H54 (cell line): ENCODE measurements around the gene KDELR1.

Experiments
- DNase-seq: peaks from one replicate; pipeline ENCODE4 v3.0.0; 2011; ENCODE audit warnings: low spot score, mixed read lengths; ENCODE audit not compliant: insufficient read length
- FAIRE-seq: peaks from 3 replicates; lab custom pipeline; 2011; peaks lifted over from hg19 to GRCh38; lab: Jason Lieb, UNC
- POLR2A ChIP-seq: IDR thresholded peaks from 2 replicates; pipeline ENCODE4 v1.6.1; 2011; ENCODE audit warnings: low read depth, mild to moderate bottlenecking, low read length

KDELR1 gene

DNA sequence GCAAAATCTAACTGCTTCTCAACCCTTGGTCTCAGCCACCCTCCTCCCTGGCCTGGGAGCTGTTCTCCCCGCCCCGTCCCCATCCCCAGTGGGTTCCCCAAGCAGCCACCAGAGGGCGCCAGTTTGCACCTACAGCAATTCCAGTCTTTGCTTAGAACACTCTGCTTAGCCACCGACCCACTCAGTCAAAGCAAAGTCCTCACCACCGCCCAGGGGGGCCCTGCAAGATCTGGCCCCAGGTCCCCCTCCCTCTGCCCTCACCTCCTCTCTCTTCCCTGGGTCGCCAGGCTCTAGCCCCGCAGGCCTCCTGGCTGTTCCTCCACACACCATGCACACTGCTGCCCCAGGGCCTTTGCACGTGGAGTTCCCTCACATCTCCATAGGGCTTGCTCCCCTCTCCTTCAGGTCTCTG is 40.0 kb downstream of the KDELR1 start:
- FAIRE-seq, result no peak
- TF ChIP-seq POLR2A, result no peak
- DNase-seq, result peak; percentile 42

DNA sequence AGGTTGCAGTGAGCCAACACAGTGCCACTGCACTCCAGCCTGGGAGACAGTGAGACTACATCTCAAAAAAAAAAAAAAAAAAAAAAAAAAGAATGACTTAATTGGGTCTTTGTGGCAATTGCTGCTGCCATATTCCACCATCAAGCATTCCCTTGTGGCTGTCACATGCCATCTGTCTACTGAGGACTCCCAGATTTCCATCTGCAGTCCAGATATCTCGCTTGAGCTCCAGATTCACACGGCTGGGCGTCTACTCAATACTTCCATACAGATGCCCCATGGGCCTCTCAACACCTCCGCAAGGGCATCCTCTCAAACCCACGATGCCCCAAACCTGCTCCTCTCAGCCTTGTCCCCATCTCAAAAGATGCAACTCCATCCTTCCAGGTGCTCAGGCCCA is 40.5 kb downstream of the KDELR1 start:
- no peak for FAIRE-seq
- no peak for DNase-seq
- no peak for TF ChIP-seq POLR2A

DNA sequence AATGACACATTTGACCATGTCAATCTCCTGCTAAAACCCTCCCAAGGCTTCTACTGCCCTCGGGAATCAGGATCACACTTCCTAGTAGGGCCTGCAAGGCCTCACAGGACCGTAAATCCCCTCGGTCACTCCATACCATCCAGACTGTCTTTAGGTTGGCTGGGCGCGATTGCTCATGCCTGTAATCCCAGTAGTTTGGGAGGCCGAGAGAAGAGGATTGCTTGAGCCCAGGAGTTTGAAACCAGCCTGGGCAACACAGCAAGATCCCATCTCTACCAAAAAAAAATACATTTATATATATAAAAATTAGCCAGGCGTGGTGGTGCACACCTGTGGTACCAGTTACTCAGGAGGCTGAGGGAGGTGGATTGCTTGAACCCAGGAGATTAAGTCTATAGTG is 42.6 kb downstream of the KDELR1 start:
- FAIRE-seq (no peak), DNase-seq (no peak)
- no peak for TF ChIP-seq POLR2A

DNA sequence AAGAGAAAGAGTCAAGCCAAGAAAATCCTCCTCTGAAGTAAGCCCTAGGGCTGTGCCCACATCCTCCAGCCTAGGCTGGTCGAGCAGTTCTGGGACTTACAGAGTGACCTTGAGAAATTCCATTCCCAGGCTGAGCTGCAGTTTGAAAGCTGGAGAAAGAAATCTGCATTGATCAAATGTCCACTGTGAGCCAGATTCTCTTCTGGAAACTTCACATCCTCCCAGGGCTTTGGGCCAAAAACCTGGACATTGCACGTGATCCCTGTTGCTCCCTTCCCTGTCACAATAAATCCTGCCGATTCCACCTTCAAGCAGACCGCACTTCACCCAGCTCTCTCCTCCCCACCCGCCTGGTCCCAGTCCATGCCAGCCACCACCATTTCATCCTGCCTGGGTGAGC is 43.3 kb downstream of the KDELR1 start:
- no peak for TF ChIP-seq POLR2A
- no peak for DNase-seq
- no peak for FAIRE-seq

DNA sequence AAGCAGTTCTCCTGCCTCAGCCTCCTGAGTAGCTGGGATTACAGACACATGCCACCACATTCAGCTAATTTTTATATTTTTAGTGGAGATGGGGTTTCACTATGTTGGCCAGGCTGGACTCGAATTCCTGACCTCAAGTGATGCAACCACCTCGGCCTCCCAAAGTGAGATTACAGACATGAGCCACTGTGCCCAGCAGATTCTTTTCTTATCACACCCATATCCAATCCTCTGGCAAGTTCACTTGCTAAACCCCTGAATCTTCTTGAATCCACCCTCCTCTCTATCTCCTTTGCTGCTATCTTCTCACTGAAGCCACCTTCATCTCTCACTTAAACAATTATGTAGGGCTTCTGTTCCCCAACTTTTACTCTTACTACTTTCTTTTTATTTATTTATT is 45.2 kb downstream of the KDELR1 start:
- no peak for TF ChIP-seq POLR2A
- no peak for DNase-seq
- FAIRE-seq, result no peak

DNA sequence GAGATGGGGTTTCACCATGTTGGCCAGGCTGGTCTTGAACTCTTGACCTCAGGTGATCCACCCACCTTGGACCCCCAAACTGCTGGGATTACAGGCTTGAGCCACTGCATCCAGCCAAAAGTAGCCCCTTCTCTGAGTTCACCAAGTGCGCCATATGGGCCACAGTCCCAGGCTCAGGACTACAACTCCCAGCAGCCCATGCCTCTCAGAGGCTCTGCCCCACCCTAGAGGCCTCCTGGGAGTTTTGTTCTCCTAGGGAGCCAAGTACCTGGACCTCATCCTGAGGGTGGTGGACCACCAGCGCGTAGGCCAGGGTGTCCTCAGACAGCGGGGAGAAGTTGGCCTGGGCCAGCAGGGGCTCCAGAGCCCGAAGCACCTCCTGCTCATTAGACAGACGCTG is 46.5 kb downstream of the KDELR1 start:
- DNase-seq, result no peak
- no peak for TF ChIP-seq POLR2A
- no peak for FAIRE-seq

DNA sequence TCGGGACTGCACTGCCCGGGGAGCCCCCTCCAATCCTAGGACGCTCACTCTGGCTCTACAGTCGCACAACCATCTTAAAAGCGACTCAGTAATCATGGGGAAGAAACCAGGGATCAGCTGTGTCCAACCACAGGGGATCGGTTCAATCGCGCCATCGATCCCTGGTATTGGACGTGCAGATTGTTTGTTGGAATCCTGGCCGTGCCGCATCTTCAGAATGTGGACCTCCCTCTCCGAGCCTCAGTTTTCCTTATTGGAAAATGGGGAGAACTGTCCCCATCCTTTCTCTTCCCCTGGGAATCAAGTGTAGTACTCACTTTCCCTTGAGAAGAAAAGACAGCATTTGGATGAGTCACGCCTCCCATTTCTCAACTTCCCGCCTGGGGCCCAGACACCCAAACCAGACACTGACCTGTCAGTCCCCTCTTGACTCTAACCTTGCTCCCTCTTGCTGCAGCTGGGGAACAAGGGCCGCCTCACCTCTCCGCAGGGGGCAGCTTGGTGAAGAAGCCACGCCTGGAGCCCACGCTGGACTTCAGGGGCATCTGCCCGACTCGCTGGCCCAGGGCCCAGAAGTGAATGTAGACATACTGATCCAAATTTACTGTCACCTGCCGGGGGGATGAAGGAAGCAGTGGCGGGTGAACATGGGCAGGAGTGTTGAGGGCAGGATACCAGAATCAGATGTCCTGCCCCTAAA is 48.4 kb downstream of the KDELR1 start:
- DNase-seq (no peak), FAIRE-seq (no peak)
- no peak for TF ChIP-seq POLR2A

DNA sequence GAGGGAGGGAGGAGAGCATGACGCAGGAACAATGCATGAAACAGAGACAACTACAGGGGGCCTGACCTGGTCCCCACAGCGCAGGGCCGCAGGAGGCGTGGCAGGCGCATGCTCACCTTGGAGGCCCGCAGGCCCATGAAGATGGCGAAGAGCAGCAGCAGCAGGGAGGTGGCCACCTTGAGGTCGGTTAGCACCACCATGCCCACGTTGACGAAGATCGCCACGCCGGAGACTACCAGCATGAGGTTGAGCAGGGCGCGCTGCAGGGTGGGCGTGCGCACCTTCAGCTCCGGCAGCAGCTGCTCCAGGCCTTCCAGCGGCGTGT is 49.0 kb downstream of the KDELR1 start:
- FAIRE-seq (no peak), DNase-seq (no peak)
- no peak for TF ChIP-seq POLR2A

DNA sequence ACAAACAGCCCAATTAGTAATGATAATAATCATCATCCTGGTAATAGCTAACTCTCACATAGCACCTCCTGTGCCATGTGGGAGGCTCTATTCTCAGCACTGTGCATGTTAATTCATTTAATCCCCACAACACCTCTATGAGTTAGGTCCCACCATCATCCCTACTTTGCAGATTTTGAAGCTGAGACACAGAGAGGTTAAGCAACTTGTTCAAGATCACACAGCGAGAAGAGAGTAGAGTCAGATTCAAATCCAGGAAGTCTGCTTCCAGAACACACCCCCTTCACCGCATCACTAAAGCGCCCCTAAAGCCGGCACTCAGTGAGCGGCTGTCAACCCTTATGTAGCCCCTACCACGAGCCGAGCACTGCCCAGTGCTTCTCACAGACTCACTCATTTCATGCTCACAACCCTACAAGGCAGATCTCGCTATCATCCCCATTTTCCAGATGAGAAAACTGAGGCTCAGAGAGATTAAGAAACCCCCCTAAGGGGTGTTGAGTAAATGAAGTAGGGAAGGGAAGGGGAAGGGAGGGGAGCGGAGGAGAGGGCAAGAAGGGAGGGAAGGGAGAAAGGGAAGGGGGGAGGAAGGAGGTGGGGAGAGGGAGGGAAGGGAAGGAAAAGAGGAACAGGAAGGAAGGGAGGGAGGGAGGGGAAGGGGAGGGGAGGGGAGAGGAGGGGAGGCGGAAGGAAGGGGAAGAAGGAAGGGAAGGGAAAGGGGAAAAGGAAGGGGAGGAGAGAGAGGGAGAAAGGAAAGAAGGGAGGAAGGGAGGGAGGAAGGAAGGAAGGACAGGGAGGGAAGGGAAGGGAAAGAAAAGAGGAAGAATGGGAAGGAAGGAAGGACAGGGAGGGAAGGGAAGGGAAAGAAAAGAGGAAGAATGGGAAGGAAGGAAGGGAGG is 49.6 kb downstream of the KDELR1 start:
- FAIRE-seq (no peak), DNase-seq (no peak)
- no peak for TF ChIP-seq POLR2A

DNA sequence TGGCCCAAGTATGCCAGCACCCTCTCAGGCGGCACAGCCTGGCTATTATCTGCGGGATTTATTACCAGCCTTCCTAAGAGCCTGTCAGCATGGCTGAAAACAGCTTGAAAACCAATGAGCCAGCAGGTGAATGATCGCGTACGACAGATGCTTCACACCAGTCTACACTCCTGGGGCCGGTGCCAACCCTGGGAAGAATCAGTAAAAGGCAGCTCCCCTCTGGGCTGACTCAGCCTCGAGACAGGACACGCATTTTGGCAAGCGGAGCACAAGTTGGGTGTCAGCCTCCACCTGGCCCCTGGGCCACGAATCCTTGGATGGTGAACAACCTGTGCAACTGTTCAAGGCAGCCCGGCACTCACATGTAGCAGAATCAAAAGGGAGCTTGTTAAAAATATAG is 50.4 kb downstream of the KDELR1 start:
- no peak for TF ChIP-seq POLR2A
- FAIRE-seq, result peak; percentile 48
- no peak for DNase-seq

DNA sequence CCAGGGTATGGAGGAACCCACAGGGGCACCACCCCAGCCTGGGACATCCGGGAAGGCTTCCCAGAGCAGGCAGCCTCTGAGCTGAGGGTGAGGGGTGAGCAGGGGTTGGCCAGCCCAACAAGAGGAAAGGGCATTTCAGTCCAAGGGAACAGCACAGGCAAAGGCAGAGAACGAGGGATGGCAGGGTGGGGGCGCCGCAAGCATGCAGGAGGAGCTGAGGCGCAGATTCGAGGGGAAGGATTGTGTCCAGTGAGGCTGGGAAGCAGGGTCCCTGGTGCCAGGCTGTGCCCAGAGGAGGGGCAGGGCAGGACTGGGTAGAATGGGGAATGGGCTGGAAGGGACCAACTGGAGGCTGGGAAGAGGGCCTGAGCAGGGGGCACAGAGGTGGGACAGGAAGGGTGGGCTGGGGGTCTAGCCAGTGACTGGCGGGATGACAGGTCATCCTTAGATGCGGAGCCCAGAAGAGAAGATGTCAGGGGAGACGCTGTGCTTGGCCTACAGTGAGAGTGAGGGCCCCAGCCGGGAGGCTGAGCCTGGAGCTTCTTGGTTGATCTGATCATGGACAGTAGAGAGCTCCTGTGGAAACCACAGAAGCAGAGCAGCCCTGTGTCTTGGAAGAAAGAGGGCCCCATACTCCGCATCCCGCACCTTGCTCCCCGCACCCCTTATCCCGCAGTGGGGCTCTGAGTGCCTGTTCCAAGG is 52.4 kb downstream of the KDELR1 start:
- DNase-seq, result no peak
- no peak for FAIRE-seq
- TF ChIP-seq POLR2A, result no peak

DNA sequence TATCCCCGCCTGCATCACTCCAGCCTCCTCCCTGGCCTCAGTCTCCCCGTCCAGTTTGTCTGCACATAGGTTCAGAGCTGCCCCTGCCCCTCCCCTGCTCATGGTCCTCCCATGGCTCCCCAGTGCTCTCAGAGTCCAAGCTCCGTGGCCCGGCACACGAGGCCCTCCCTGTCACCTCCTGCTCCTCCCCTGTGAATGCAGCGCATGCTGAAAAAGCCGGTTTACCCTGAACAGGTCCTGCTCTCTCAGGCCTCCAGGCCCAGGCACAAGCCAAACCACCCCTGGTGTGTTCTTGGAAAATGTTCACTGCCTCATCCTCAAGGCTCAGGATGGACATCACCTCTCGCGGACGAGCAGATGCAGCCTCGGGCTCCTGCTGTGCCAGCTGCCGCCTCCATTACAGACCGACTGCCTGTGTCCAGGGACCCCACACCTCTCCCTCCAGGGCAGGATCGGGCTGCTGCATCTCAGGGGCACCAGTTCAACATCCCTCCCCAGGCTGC is 53.0 kb downstream of the KDELR1 start:
- DNase-seq (no peak), FAIRE-seq (no peak)
- TF ChIP-seq POLR2A, result no peak

DNA sequence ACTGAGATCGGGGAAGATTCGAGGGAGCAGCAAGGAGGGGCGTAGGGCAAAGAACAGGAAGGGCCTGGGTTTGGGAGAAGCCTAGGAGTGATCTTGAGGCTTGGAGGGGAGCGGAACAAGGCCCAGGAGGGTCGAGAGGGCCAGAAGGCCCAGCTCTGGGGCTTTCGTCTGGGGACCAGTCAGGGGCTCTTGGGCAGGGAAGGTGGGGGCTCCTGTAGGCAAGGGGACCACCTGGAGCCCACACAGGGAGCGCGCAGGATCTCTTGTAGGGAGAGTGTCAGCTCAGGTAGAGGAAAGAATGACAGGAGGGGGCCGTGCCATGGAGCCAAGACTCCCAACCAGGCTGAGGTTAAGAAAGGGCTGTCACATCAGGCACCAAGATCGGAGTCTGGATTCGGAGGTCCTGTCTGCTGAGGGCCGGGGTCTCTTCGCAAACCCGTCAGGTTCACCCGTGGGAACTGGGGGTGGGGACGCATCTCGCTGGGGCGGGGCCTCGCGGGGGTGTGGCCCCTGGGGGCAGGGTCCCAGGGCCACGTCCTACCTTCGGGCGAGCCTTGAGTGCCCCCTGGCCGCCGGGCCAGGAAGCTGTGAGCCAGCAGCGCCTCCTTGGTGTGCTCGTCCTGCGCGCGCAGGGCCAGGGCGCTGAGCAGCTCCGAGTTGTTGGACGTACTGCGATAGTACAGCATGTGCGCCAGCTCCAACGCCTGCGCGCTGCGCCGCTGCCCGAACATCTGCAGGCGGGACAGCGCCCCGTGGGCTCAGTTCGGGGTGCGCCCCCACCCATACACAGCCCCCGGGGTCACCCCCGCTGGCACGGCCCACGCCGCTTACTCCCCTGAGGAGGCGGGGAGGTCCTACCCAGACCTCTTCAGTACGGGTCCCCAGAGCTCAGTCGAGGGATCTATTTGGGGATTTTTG is 57.6 kb downstream of the KDELR1 start:
- no peak for DNase-seq
- TF ChIP-seq POLR2A, result no peak
- no peak for FAIRE-seq
